CD14-positive monocyte (primary cell): ENCODE data around the gene TGFBR3. TPM values are rescaled to one million over a fixed set of nuclear protein-coding genes. Genes with fewer than 3 reads are reported as not detected.

Experiments used
- DNase-seq, 3 donors: peaks; one replicate each; pipeline ENCODE4 v3.0.0-alpha.2; 2011 to 2022
- H2AFZ ChIP-seq: 2 replicates; pipeline ENCODE4 v1.6.0; 2012; ENCODE audit warnings: mild to moderate bottlenecking, low read depth, low read length, inconsistent platforms; ENCODE audit not compliant: insufficient read depth, poor library complexity, severe bottlenecking
- H3K27ac ChIP-seq, 2 donors: 1 replicate in 1 of 2; 2 replicates in 1 of 2; pipeline ENCODE4 v1.5.1; 2012 to 2013; ENCODE audit warnings: low read length in 2 of 2, control low read depth in 1 of 2, inconsistent platforms in 1 of 2, low read depth in 1 of 2, mild to moderate bottlenecking in 1 of 2
- H3K27me3 ChIP-seq, 2 donors: one replicate each; pipeline versions ENCODE4 v1.6.0 to v1.6.1; 2011 to 2013; ENCODE audit warnings: low read length in 2 of 2; ENCODE audit not compliant: control insufficient read depth in 2 of 2, insufficient read depth in 2 of 2
- H3K36me3 ChIP-seq, 2 donors: replicated peaks in 1 of 2; 1 replicate in 1 of 2; 2 replicates in 1 of 2; pipeline versions ENCODE4 v1.5.1 to v1.6.1; 2012 to 2013; ENCODE audit warnings: low read length in 2 of 2, control low read depth in 1 of 2, inconsistent platforms in 1 of 2, mild to moderate bottlenecking in 1 of 2; ENCODE audit not compliant: insufficient read depth in 2 of 2, control insufficient read depth in 1 of 2
- H3K4me1 ChIP-seq, 2 donors: 1 replicate in 1 of 2; 2 replicates in 1 of 2; pipeline versions ENCODE4 v1.5.1 to v1.6.1; 2012 to 2013; ENCODE audit warnings: low read length in 2 of 2, control low read depth in 1 of 2, inconsistent platforms in 1 of 2, mild to moderate bottlenecking in 1 of 2, moderate library complexity in 1 of 2; ENCODE audit not compliant: insufficient read depth in 2 of 2, control insufficient read depth in 1 of 2
- H3K4me2 ChIP-seq: replicated peaks from 2 replicates; pipeline ENCODE3; 2012; ENCODE audit warnings: low read length, moderate library complexity, mild to moderate bottlenecking; ENCODE audit not compliant: poor library complexity, severe bottlenecking; ENCODE audit errors: extremely low read depth
- H3K4me3 ChIP-seq, 3 experiments: fragments of 200-600 bp in 1 of 3; sonication (generic) in 1 of 3; replicated peaks in 1 of 3; 1 replicate in 2 of 3; 2 replicates in 1 of 3; pipeline ENCODE4 v1.5.1; 2011 to 2013; ENCODE audit warnings: low read length in 3 of 3, mild to moderate bottlenecking in 3 of 3, control low read depth in 2 of 3, low read depth in 2 of 3, inconsistent platforms in 1 of 3, moderate library complexity in 1 of 3
- H3K79me2 ChIP-seq: 2 replicates; pipeline ENCODE4 v1.6.0; 2012; ENCODE audit warnings: mild to moderate bottlenecking, control low read depth, inconsistent platforms, low read length, moderate library complexity; ENCODE audit not compliant: insufficient read depth
- H3K9ac ChIP-seq: 2 replicates; pipeline ENCODE4 v1.6.0; 2017; ENCODE audit warnings: low read length, mild to moderate bottlenecking; ENCODE audit not compliant: insufficient read depth, poor library complexity, severe bottlenecking
- H3K9me3 ChIP-seq, 2 donors: replicated peaks in 1 of 2; 1 replicate in 1 of 2; 2 replicates in 1 of 2; pipeline versions ENCODE4 v1.5.1 to v1.6.1; 2012 to 2013; ENCODE audit warnings: low read length in 2 of 2, control low read depth in 1 of 2; ENCODE audit not compliant: control insufficient read depth in 1 of 2, insufficient read depth in 1 of 2
- H4K20me1 ChIP-seq: 2 replicates; pipeline ENCODE4 v1.6.0; 2012; ENCODE audit warnings: mild to moderate bottlenecking, low read length, control low read depth, moderate library complexity; ENCODE audit not compliant: insufficient read depth
- H3K27ac Mint-ChIP-seq, 7 donors: one replicate each; pipeline ENCODE4 v1.8.0; 2020; ENCODE audit warnings: mild to moderate bottlenecking in 7 of 7, mixed read lengths in 7 of 7, moderate library complexity in 6 of 7, inconsistent platforms in 2 of 7
- H3K27me3 Mint-ChIP-seq, 3 donors: one replicate each; pipeline ENCODE4 v1.8.0; 2021 to 2022; ENCODE audit warnings: low read depth in 3 of 3, mild to moderate bottlenecking in 3 of 3, mixed read lengths in 3 of 3, moderate library complexity in 3 of 3, inconsistent platforms in 1 of 3
- H3K36me3 Mint-ChIP-seq, 2 donors: one replicate each; pipeline ENCODE4 v1.8.0; 2020; ENCODE audit warnings: mixed read lengths in 2 of 2, inconsistent platforms in 1 of 2, mild to moderate bottlenecking in 1 of 2
- H3K4me1 Mint-ChIP-seq: one replicate; pipeline ENCODE4 v1.8.0; 2020; ENCODE audit warnings: mild to moderate bottlenecking, mixed read lengths
- H3K4me3 Mint-ChIP-seq, 2 donors: one replicate each; pipeline ENCODE4 v1.8.0; 2020; ENCODE audit warnings: mild to moderate bottlenecking in 2 of 2, mixed read lengths in 2 of 2, moderate library complexity in 1 of 2
- H3K9me3 Mint-ChIP-seq, 7 donors: one replicate each; pipeline ENCODE4 v1.8.0; 2020 to 2022; ENCODE audit warnings: mixed read lengths in 7 of 7, mild to moderate bottlenecking in 6 of 7, moderate library complexity in 6 of 7, inconsistent platforms in 2 of 7
- CTCF ChIP-seq: fragments of 200-600 bp; IDR thresholded peaks from one replicate; pipeline ENCODE4 v1.8.0; 2022; ENCODE audit warnings: antibody characterized with exemption, mild to moderate bottlenecking
- WGBS: methylation state at CpG from one replicate; pipeline ENCODE4 v1.1.5; 2013; ENCODE audit warnings: missing lambda C conversion rate; ENCODE audit not compliant: insufficient coverage; 5-methylcytosine and 5-hydroxymethylcytosine counted together
- intact Hi-C, 2 donors: fragments of 100-400 bp; cut with micrococcal nuclease; formaldehyde crosslinking; loops; one replicate each; pipeline versions ENCODE4 v1.15.0 to v1.15.1; 2023
- polyA plus RNA-seq, 3 donors: library from polyadenylated mRNA; depleted of rRNA in 1 of 3; unstranded in 2 of 3; stranded (reverse) in 1 of 3; fragments of 300-500 nt in 2 of 3; fragments of >200 nt in 1 of 3; fragmentation: Illumina TruSeq in 2 of 3; gene quantifications; 1 replicate in 2 of 3; 2 replicates in 1 of 3; pipeline ENCODE4 v1.2.3, GENCODE V29; 2012 to 2021

Gene TGFBR3
- polyA plus RNA-seq, 3 donors: 0.09 to 0.28 (median 0.20) TPM

- Histone ChIP-seq H2AFZ (no peak overlapping the region), H3K79me2 (no peaks in the 10 kb centered on the region), H3K27me3 (no peaks in the 10 kb centered on the region), H3K9me3 (no peaks in the 10 kb centered on the region), H3K36me3 (no peaks in the 10 kb centered on the region), H3K4me3 (no peak overlapping the region), H4K20me1 (no peaks in the 10 kb centered on the region), H3K4me2 (no peak overlapping the region), H3K27ac (no peak overlapping the region), H3K4me1 (no peaks in the 10 kb centered on the region), H3K9ac (no peak overlapping the region)
- Mint-ChIP-seq H3K4me1 (peaks cover 3% of the 10 kb centered on the region), H3K36me3 (no peaks in the 10 kb centered on the region), H3K4me3 (no peak overlapping the region), H3K27me3 (peaks cover 0 to 2% (median 0%) of the 10 kb centered on the region in 3 donors), H3K27ac (no peak overlapping the region), H3K9me3 (peaks cover 0 to 5% (median 0%) of the 10 kb centered on the region in 7 donors)
- no peak for DNase-seq
- intact Hi-C loops: no loop called here
- WGBS: 98% methylated on average over 4 of the region's 4 CpGs
- no peak for TF ChIP-seq CTCF
Observed at GRCh38 chr1:91679446-91679845, 206.5 kb downstream of the TGFBR3 start.

- Histone ChIP-seq H2AFZ (no peak overlapping the region), H3K36me3 (no peaks in the 10 kb centered on the region), H4K20me1 (no peaks in the 10 kb centered on the region), H3K27ac (no peak overlapping the region), H3K4me1 (no peaks in the 10 kb centered on the region), H3K9me3 (no peaks in the 10 kb centered on the region), H3K27me3 (no peaks in the 10 kb centered on the region), H3K79me2 (no peaks in the 10 kb centered on the region), H3K4me3 (no peak overlapping the region), H3K9ac (no peak overlapping the region), H3K4me2 (no peak overlapping the region)
- Mint-ChIP-seq H3K27me3 (peaks cover 0 to 4% (median 0%) of the 10 kb centered on the region in 3 donors), H3K4me3 (no peak overlapping the region), H3K36me3 (no peaks in the 10 kb centered on the region), H3K9me3 (peaks cover 0 to 5% (median 0%) of the 10 kb centered on the region in 7 donors), H3K4me1 (no peaks in the 10 kb centered on the region), H3K27ac (no peak overlapping the region)
- TF ChIP-seq CTCF: no peak
- no CpG with 5 or more reads among the region's 2 CpGs for WGBS
- intact Hi-C loops: no loop called here
- DNase-seq: no peak
Observed at GRCh38 chr1:91676030-91676429, 209.9 kb downstream of the TGFBR3 start.
